Neural cell (in vitro differentiated cells): ENCODE measurements around the gene ADGRL4. TPM values are rescaled to one million over a fixed set of nuclear protein-coding genes. Genes with fewer than 3 reads are reported as not detected.

ENCODE experiments used
- H2AFZ ChIP-seq: fragments of 200-600, 300-800 bp; sonication (generic), shearing (Covaris generic); 2 replicates; pipeline ENCODE4 v1.6.0; 2014; ENCODE audit warnings: low read depth, mild to moderate bottlenecking, antibody characterized with exemption, low read length, moderate library complexity
- H3F3A ChIP-seq: fragments of 200-600 bp; shearing (Covaris generic); 2 replicates; pipeline ENCODE4 v1.6.1; 2016; ENCODE audit warnings: mild to moderate bottlenecking, moderate library complexity, mixed read lengths, antibody characterized with exemption, low read length; ENCODE audit not compliant: insufficient read depth, poor library complexity, severe bottlenecking
- H3K27ac ChIP-seq: fragments of 200-600, 300-800 bp; sonication (generic), shearing (Covaris generic); 2 replicates; pipeline ENCODE4 v1.5.1; 2014; ENCODE audit warnings: mild to moderate bottlenecking, low read length, moderate library complexity
- H3K27me3 ChIP-seq: fragments of 300-800, 200-600 bp; sonication (generic), shearing (Covaris generic); 2 replicates; pipeline ENCODE4 v1.6.0; 2014; ENCODE audit warnings: mild to moderate bottlenecking, low read depth, low read length, moderate library complexity; ENCODE audit not compliant: insufficient read depth
- H3K36me3 ChIP-seq: fragments of 300-800, 200-600 bp; sonication (generic), shearing (Covaris generic); 2 replicates; pipeline ENCODE4 v1.5.1; 2014; ENCODE audit warnings: mild to moderate bottlenecking, antibody characterized with exemption, low read length, moderate library complexity; ENCODE audit not compliant: insufficient read depth
- H3K4me2 ChIP-seq: fragments of 300-800, 200-600 bp; sonication (generic), shearing (Covaris generic); 2 replicates; pipeline ENCODE4 v1.6.0; 2014; ENCODE audit warnings: mild to moderate bottlenecking, low read length
- H3K4me3 ChIP-seq: fragments of 300-800, 200-600 bp; sonication (generic), shearing (Covaris generic); 2 replicates; pipeline ENCODE4 v1.5.1; 2014; ENCODE audit warnings: mild to moderate bottlenecking, low read length, moderate library complexity
- H3K79me2 ChIP-seq: fragments of 200-600 bp; shearing (Covaris generic); replicated peaks from 2 replicates; pipeline ENCODE4 v1.6.0; 2014; ENCODE audit warnings: mild to moderate bottlenecking, low read length, moderate library complexity; ENCODE audit not compliant: insufficient read depth
- H3K9ac ChIP-seq: fragments of 300-800, 200-600 bp; sonication (generic), shearing (Covaris generic); 2 replicates; pipeline ENCODE4 v1.6.1; 2016; ENCODE audit warnings: mild to moderate bottlenecking, low read length, mixed read lengths
- H3K9me2 ChIP-seq: fragments of 200-600 bp; shearing (Covaris generic); 2 replicates; pipeline ENCODE4 v1.6.1; 2016; ENCODE audit warnings: mild to moderate bottlenecking, low read length, mixed read lengths; ENCODE audit not compliant: insufficient read depth
- H3K9me3 ChIP-seq: fragments of 200-600, 300-800 bp; sonication (generic), shearing (Covaris generic); 2 replicates; pipeline ENCODE4 v1.6.1; 2016; ENCODE audit warnings: mild to moderate bottlenecking, mixed run types, low read length, moderate library complexity, mixed read lengths
- H4K20me1 ChIP-seq: fragments of 200-600 bp; shearing (Covaris generic); 2 replicates; pipeline ENCODE4 v1.6.1; 2016; ENCODE audit warnings: mild to moderate bottlenecking, mixed run types; ENCODE audit not compliant: insufficient read depth
- EP300 ChIP-seq: fragments of 450-650 bp; conservative IDR thresholded peaks from 2 replicates; pipeline ENCODE4 v1.6.1; 2014; ENCODE audit warnings: antibody characterized with exemption, mild to moderate bottlenecking, moderate library complexity; ENCODE audit not compliant: poor library complexity, severe bottlenecking
- EZH2 ChIP-seq: fragments of 200-600, 300-800 bp; shearing (Covaris generic), sonication (generic); IDR thresholded peaks from 2 replicates; pipeline ENCODE4 v1.6.1; 2014; ENCODE audit warnings: antibody characterized with exemption, low read length, borderline replicate concordance, mild to moderate bottlenecking; ENCODE audit not compliant: insufficient read depth, poor library complexity, severe bottlenecking
- MXI1 ChIP-seq: fragments of 450-650 bp; conservative IDR thresholded peaks from 2 replicates; pipeline ENCODE4 v1.6.1; 2014; ENCODE audit warnings: antibody characterized with exemption, mild to moderate bottlenecking; ENCODE audit not compliant: poor library complexity, severe bottlenecking
- POLR2AphosphoS5 ChIP-seq: IDR thresholded peaks from 2 replicates; pipeline ENCODE4 v1.6.1; 2012
- RAD21 ChIP-seq: fragments of 450-650 bp; conservative IDR thresholded peaks from 2 replicates; pipeline ENCODE4 v1.6.1; 2014; ENCODE audit warnings: antibody characterized with exemption, mild to moderate bottlenecking, moderate library complexity
- SMC3 ChIP-seq: fragments of 450-650 bp; conservative IDR thresholded peaks from 2 replicates; pipeline ENCODE4 v1.6.1; 2014; ENCODE audit warnings: antibody characterized with exemption, mild to moderate bottlenecking, moderate library complexity; ENCODE audit not compliant: poor library complexity
- TAF1 ChIP-seq: IDR thresholded peaks from 2 replicates; pipeline ENCODE4 v1.6.1; 2012; ENCODE audit warnings: low read depth
- polyA plus RNA-seq: library from polyadenylated mRNA; depleted of rRNA; stranded (reverse); fragments of >200 nt; gene quantifications from 2 replicates; pipeline ENCODE4 v1.2.3, GENCODE V29; 2014
- TF ChIP-seq, protein P1 (sequence below): fragments of 450-650 bp; IDR thresholded peaks from 2 replicates; pipeline ENCODE4 v1.5.1; 2014; ENCODE audit warnings: antibody characterized with exemption, mild to moderate bottlenecking, moderate library complexity; ENCODE audit not compliant: poor library complexity, severe bottlenecking
- TF ChIP-seq, protein P2 (sequence below): IDR thresholded peaks from 2 replicates; pipeline ENCODE4 v1.6.1; 2012; ENCODE audit warnings: borderline replicate concordance

ADGRL4 gene
- polyA plus RNA-seq, 1 donor from 2014 or later: 0.12 TPM

DNA sequence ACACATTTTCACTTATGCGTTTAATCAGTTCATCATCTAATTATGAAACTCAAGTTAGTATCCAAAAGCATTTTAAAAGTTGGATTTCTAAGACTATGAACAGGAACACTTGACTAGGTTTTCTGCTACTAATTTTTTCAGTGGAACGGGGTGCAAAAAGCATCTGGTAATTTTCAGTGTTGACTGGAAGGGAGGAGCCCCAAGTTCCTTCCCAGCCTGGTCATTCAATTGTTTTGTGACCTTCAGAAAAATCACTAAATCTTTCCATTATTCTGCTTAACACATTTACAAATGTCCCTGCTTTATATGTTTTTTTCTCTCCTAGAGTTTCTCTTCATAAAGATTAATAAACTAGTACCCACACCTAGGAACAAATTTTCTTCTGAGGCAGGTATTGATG lies 6.0 kb upstream of the ADGRL4 start:
- H4K20me1 ChIP-seq: no peaks in the 10 kb centered on the region
- H3K4me2 ChIP-seq: no peak overlapping the region
- H3F3A ChIP-seq: no peaks in the 10 kb centered on the region
- H3K9me3 ChIP-seq: no peaks in the 10 kb centered on the region
- H3K36me3 ChIP-seq: no peaks in the 10 kb centered on the region
- H3K27ac ChIP-seq: no peak overlapping the region
- H3K27me3 ChIP-seq: no peaks in the 10 kb centered on the region
- H3K9me2 ChIP-seq: no peaks in the 10 kb centered on the region
- no peak overlapping the region for H3K4me3 ChIP-seq
- no peak overlapping the region for H2AFZ ChIP-seq
- no peaks in the 10 kb centered on the region for H3K79me2 ChIP-seq
- no peak overlapping the region for H3K9ac ChIP-seq
- TF ChIP-seq TAF1: no peak
- TF ChIP-seq EZH2: no peak
- no peak for TF ChIP-seq MXI1
- TF ChIP-seq EP300: no peak
- no peak for TF ChIP-seq POLR2AphosphoS5
- TF ChIP-seq RAD21: no peak
- no peak for TF ChIP-seq SMC3

DNA sequence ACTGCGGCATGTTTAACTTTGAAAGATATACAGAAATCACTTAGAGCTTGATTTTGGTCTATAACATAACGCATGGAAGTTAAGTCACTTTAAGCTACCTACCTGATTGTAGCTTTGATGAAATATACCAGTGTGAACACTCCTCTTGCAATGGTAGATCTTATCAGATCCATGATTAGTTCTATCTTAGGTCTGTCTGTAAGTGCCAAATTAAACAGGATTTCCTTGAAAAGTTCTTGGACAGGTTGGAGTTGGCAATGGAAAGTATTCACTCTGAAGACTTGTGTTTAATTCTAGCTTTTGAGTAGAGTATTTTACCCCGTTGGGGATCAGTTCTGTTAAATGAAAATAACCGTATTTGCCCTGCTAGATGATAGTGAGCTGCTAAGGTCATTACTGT lies 4.1 kb upstream of the ADGRL4 start:
- Histone ChIP-seq H3K4me2 (no peak overlapping the region), H3K9ac (no peak overlapping the region), H3F3A (no peaks in the 10 kb centered on the region), H4K20me1 (no peaks in the 10 kb centered on the region), H3K36me3 (no peaks in the 10 kb centered on the region), H3K27me3 (peaks cover 6% of the 10 kb centered on the region), H2AFZ (no peak overlapping the region), H3K9me3 (no peaks in the 10 kb centered on the region), H3K79me2 (no peaks in the 10 kb centered on the region), H3K4me3 (no peak overlapping the region), H3K9me2 (no peaks in the 10 kb centered on the region), H3K27ac (no peak overlapping the region)
- TF ChIP-seq, protein P1, sequence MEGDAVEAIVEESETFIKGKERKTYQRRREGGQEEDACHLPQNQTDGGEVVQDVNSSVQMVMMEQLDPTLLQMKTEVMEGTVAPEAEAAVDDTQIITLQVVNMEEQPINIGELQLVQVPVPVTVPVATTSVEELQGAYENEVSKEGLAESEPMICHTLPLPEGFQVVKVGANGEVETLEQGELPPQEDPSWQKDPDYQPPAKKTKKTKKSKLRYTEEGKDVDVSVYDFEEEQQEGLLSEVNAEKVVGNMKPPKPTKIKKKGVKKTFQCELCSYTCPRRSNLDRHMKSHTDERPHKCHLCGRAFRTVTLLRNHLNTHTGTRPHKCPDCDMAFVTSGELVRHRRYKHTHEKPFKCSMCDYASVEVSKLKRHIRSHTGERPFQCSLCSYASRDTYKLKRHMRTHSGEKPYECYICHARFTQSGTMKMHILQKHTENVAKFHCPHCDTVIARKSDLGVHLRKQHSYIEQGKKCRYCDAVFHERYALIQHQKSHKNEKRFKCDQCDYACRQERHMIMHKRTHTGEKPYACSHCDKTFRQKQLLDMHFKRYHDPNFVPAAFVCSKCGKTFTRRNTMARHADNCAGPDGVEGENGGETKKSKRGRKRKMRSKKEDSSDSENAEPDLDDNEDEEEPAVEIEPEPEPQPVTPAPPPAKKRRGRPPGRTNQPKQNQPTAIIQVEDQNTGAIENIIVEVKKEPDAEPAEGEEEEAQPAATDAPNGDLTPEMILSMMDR: no peak
- no peak for TF ChIP-seq TAF1
- TF ChIP-seq, protein P2, sequence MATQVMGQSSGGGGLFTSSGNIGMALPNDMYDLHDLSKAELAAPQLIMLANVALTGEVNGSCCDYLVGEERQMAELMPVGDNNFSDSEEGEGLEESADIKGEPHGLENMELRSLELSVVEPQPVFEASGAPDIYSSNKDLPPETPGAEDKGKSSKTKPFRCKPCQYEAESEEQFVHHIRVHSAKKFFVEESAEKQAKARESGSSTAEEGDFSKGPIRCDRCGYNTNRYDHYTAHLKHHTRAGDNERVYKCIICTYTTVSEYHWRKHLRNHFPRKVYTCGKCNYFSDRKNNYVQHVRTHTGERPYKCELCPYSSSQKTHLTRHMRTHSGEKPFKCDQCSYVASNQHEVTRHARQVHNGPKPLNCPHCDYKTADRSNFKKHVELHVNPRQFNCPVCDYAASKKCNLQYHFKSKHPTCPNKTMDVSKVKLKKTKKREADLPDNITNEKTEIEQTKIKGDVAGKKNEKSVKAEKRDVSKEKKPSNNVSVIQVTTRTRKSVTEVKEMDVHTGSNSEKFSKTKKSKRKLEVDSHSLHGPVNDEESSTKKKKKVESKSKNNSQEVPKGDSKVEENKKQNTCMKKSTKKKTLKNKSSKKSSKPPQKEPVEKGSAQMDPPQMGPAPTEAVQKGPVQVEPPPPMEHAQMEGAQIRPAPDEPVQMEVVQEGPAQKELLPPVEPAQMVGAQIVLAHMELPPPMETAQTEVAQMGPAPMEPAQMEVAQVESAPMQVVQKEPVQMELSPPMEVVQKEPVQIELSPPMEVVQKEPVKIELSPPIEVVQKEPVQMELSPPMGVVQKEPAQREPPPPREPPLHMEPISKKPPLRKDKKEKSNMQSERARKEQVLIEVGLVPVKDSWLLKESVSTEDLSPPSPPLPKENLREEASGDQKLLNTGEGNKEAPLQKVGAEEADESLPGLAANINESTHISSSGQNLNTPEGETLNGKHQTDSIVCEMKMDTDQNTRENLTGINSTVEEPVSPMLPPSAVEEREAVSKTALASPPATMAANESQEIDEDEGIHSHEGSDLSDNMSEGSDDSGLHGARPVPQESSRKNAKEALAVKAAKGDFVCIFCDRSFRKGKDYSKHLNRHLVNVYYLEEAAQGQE: no peak
- no peak for TF ChIP-seq EP300
- TF ChIP-seq POLR2AphosphoS5: no peak
- no peak for TF ChIP-seq EZH2
- no peak for TF ChIP-seq SMC3
- TF ChIP-seq MXI1: no peak
- no peak for TF ChIP-seq RAD21
